Loucy (cell line): ENCODE measurements around the gene GCG.

Experiments
- CTCF ChIP-seq: fragments of 200-600 bp; sonication (generic); conservative IDR thresholded peaks from 2 replicates; pipeline ENCODE4 v1.5.1; 2014; ENCODE audit warnings: mild to moderate bottlenecking, antibody characterized with exemption, low read length
- EZH2phosphoT487 ChIP-seq: fragments of 200-600 bp; IDR thresholded peaks from 2 replicates; pipeline ENCODE4 v1.6.1; 2018; ENCODE audit warnings: antibody characterized with exemption, mild to moderate bottlenecking, moderate library complexity, borderline replicate concordance

GRCh38 chr2:162155093-162155492 lies 3.0 kb upstream of the GCG start:
- TF ChIP-seq CTCF, result peak; percentile 63
- TF ChIP-seq EZH2phosphoT487, result no peak
